HUES48 (cell line): Measurements from ENCODE around the gene TXNDC2.

ENCODE experiments used
- H3K27ac ChIP-seq: one replicate; pipeline ENCODE4 v1.7.0; 2013; ENCODE audit warnings: low read depth, low read length, inconsistent platforms
- H3K27me3 ChIP-seq: 2 replicates; pipeline ENCODE4 v1.6.1; 2013; ENCODE audit warnings: mild to moderate bottlenecking, low read length; ENCODE audit not compliant: control insufficient read depth, insufficient read depth
- H3K36me3 ChIP-seq: 2 replicates; pipeline ENCODE4 v1.6.1; 2013; ENCODE audit warnings: low read length; ENCODE audit not compliant: control insufficient read depth, insufficient read depth
- H3K4me1 ChIP-seq: 2 replicates; pipeline ENCODE4 v1.6.1; 2013; ENCODE audit warnings: mild to moderate bottlenecking, low read length; ENCODE audit not compliant: control insufficient read depth, insufficient read depth
- H3K4me3 ChIP-seq: 2 replicates; pipeline ENCODE4 v1.5.1; 2013; ENCODE audit warnings: mild to moderate bottlenecking, low read depth, low read length
- H3K9ac ChIP-seq: 2 replicates; pipeline ENCODE4 v1.6.1; 2013; ENCODE audit warnings: mild to moderate bottlenecking, low read depth, low read length, moderate library complexity
- H3K9me3 ChIP-seq: 2 replicates; pipeline ENCODE4 v1.6.1; 2013; ENCODE audit warnings: low read length; ENCODE audit not compliant: control insufficient read depth, insufficient read depth

Gene TXNDC2

DNA sequence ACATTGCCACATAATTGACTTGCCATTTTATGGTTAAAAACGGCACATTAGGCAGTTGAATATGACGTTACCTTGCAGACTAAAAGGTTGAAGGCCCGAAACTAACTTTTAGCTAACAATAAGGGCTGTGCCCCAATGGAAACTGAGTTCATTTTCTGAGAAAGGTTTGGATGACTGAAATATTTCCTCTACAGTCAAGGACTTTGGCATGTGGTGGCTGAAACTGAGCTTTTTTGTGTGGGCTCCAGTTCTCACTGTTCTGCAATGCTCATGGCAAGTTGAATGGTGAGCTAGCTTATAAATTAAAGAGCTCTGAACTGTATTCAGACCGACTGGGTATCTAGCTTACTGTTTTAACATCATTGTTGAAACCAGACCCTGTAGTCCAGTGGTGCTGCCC is 23.8 kb upstream of the TXNDC2 start:
- no peaks in the 10 kb centered on the region for H3K36me3 ChIP-seq
- no peaks in the 10 kb centered on the region for H3K27me3 ChIP-seq
- no peaks in the 10 kb centered on the region for H3K4me1 ChIP-seq
- H3K9me3 ChIP-seq = peaks cover 15% of the 10 kb centered on the region; the same call in 1 of the 2 replicates
- no peak overlapping the region for H3K27ac ChIP-seq
- H3K9ac ChIP-seq = no peak overlapping the region
- H3K4me3 ChIP-seq = no peak overlapping the region

DNA sequence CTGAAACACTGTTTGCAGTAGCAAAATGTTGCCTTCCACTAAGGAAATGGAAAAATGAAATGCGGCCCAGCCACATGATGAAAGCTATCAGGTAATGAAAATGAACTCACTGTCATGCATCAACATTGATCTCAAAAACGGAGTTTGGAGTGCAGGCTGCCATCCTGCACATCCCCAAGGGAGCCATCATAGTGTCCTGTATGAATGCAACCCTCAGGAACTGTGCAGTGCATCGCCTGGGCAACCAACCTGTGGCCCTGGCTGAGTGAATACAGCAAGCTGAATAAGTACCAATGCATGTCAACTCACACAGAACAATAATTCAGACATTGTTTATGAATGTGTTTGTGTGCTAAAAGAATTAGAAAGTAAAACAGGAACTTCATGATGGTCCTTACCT is 23.1 kb upstream of the TXNDC2 start:
- Histone ChIP-seq H3K4me1 (no peaks in the 10 kb centered on the region), H3K9ac (no peak overlapping the region), H3K9me3 (peaks cover 15% of the 10 kb centered on the region; the same call in 1 of the 2 replicates), H3K27ac (no peak overlapping the region), H3K36me3 (no peaks in the 10 kb centered on the region), H3K4me3 (no peak overlapping the region), H3K27me3 (no peaks in the 10 kb centered on the region)

DNA sequence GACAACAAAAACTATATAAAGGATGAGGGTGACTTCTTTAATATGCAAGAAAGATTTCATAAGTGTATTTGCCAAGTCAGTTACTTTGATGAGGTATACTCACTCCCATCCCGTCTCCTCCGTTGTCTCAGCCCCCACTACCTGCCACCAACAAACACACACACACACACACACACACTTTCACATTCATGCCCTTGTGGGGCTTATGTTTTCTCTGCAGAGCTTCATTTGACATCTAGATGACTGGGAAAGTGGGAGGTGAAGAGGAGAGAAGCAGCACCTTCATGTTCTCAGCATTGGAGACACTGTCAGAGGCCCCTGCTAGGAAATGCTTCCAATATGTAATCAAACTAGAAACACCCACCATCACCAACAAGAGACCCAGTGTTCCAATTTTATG is 22.5 kb upstream of the TXNDC2 start:
- H3K27me3 ChIP-seq = no peaks in the 10 kb centered on the region
- no peak overlapping the region for H3K27ac ChIP-seq
- no peaks in the 10 kb centered on the region for H3K36me3 ChIP-seq
- H3K4me1 ChIP-seq = no peaks in the 10 kb centered on the region
- H3K9me3 ChIP-seq = peaks cover 15% of the 10 kb centered on the region; the same call in 1 of the 2 replicates
- no peak overlapping the region for H3K4me3 ChIP-seq
- H3K9ac ChIP-seq = no peak overlapping the region

DNA sequence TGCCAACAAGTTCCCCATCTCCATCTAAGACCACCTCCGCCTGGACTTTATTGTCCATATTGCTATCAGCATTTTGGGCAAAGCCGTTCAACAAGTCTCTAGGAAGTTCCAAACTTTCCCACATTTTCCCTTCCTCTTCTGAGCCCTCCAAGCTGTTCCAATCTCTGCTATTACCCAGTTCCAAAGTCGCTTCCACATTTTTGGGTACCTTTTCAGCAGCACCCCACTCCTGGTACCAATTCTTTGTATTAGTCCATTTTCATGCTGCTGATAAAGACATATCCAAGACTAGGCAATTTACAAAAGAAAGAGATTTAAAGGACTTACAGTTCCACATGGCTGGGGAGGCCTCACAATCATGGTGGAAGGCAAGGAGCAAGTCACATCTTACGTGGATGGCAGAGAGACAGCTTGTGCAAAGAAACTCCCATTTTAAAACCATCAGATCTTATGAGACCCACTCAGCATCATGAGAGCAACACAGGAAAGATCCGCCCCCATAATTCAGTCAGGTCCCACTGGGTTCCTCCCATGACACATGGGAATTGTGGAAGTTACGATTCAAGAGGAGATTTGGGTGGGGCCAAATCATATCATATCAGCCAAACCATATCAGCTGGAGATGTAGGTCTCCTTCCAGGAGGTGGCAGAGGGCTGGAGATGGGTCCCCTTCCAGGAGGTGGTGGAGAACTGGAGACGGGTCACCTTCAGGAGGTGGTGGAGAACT is 19.8 kb upstream of the TXNDC2 start:
- H3K9ac ChIP-seq = no peak overlapping the region
- no peak overlapping the region for H3K27ac ChIP-seq
- H3K4me1 ChIP-seq = peaks cover 24% of the 10 kb centered on the region
- no peak overlapping the region for H3K4me3 ChIP-seq
- H3K9me3 ChIP-seq = peaks cover 15% of the 10 kb centered on the region; the same call in 1 of the 2 replicates
- no peaks in the 10 kb centered on the region for H3K27me3 ChIP-seq
- no peaks in the 10 kb centered on the region for H3K36me3 ChIP-seq

DNA sequence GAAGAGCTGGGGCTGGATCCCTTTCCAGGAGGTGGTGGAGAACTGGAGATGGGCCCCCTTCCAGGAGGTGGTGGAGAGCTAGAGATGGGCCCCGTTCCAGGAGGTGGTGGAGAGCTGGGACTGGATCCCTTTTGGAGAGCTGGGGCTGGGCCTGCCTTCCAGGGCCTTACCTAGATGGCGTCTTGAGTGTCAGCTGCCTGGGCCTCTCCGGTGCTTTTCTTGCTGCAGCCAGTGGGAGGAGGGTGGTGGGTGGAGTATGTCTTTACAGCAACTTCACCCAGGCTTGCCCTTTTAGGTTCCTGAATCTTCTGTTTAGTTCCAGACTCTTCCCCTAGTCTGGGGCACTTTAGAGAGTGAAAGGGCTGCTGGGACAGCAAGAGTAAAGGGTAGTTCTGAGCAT is 19.1 kb upstream of the TXNDC2 start:
- Histone ChIP-seq H3K27ac (no peak overlapping the region), H3K27me3 (no peaks in the 10 kb centered on the region), H3K9ac (no peak overlapping the region), H3K36me3 (no peaks in the 10 kb centered on the region), H3K4me1 (peaks cover 27% of the 10 kb centered on the region), H3K9me3 (peaks cover 15% of the 10 kb centered on the region; the same call in 1 of the 2 replicates), H3K4me3 (no peak overlapping the region)

DNA sequence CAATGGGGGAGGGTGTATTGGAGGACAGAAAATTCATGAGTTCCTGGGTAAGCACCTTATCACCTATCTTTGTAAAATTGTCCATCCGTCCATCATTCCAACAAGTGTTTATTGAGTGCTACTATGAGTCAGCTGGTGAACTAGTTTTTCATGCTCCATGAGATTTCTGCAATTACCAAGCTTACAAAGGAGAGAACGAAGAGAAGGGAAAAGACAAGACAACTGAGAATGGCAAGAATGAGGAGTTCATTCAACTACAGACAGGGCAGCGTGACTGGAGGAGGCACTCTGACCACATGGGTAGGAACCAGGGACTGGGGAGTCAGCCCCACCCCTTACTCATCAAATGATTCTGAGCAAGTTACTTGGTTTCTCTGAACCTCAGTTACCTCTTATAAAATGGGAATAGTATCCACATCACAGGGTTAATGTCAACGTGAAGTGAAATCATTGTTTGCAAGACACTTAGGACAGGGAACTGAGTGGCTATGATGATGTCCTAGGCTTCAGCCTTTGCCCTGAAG is 18.6 kb upstream of the TXNDC2 start:
- Histone ChIP-seq H3K4me3 (no peak overlapping the region), H3K27me3 (no peaks in the 10 kb centered on the region), H3K36me3 (no peaks in the 10 kb centered on the region), H3K9me3 (peaks cover 15% of the 10 kb centered on the region; the same call in 1 of the 2 replicates), H3K27ac (no peak overlapping the region), H3K4me1 (peaks cover 27% of the 10 kb centered on the region), H3K9ac (no peak overlapping the region)

DNA sequence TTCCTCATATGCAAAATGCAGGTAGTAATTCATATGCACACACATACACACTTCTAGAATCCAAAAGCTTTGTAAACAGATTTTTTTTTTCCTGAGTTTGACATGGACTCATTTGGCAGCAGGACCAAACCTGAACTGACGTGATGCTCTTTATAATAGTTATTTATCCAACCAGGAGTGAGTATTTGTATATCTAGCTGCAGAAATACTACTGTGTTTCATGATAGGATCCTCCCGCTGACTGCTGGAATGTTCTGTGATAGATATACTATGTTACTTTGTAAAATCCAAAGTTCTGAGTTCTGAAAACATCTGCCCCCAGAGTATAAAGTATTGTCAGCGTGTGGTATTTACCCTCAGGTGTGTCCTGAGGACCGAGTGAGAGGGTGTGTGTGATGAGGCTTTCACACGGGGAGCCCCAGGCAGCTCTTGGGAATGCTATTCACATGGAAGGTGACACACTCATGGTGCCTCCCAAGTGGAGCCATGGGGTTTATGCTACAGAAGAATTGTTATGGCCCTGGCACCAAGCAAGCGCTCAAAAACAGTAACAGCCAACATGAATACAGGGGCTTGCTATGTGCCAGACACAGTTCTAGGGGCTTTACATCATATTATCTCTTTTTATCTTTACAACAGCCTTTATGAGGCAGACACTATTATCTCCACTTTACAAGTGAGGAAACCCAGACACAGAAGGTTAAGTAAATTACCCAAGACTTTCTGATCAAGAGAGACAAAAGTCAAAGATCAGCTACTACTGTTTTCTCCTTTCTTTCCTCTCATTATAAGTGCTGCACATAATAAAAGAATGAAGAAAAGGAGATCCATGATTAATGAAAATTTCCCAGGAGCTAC is 16.7 kb upstream of the TXNDC2 start:
- H3K4me1 ChIP-seq = peaks cover 27% of the 10 kb centered on the region
- H3K9ac ChIP-seq = no peak overlapping the region

DNA sequence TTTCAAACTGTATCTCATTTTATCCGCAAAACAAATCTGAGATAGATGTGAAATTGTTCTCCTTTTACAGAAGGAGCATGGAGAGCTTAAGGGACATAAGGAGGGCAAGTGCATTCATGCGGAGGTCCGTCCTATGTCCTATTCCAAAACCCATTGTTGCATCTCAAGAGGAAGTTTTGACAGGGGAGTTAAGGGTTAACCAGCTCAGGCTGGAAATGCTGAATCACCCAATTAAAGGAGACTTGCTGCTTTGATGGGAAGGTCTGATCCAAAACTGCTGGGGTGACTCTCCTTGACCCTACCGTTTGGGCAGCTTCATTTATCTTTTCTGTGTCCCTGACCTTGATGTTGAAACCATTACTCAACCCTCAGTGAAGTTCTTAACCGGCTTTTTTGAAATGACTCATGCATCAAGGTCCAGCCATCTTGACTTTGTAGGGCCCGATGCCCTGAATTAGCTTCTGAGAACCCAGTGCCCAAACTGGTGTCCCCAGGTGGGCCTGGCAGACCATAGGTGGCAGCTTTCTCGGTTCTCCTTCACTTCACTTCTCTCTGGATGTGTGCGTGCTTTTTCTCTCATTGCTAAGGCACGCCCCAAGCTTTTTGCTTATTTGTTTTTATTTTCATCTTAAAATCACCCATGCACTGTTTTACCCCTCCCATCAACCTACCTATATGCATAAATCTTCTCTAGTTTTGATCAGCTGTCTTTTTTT is 15.9 kb upstream of the TXNDC2 start:
- no peaks in the 10 kb centered on the region for H3K36me3 ChIP-seq
- no peaks in the 10 kb centered on the region for H3K27me3 ChIP-seq
- peak overlapping the region; percentile 72 for H3K27ac ChIP-seq
- peaks cover 15% of the 10 kb centered on the region; the same call in 1 of the 2 replicates for H3K9me3 ChIP-seq
- no peak overlapping the region; the same call in 1 of the 2 replicates for H3K9ac ChIP-seq
- no peak overlapping the region for H3K4me3 ChIP-seq
- peaks cover 27% of the 10 kb centered on the region for H3K4me1 ChIP-seq

More for the DNA sequence above, 16.7 kb upstream of the TXNDC2 start:
- Histone ChIP-seq H3K36me3 (no peaks in the 10 kb centered on the region), H3K4me3 (no peak overlapping the region), H3K9me3 (peaks cover 15% of the 10 kb centered on the region; the same call in 1 of the 2 replicates), H3K27me3 (no peaks in the 10 kb centered on the region), H3K27ac (peak overlapping the region; percentile 72)

DNA sequence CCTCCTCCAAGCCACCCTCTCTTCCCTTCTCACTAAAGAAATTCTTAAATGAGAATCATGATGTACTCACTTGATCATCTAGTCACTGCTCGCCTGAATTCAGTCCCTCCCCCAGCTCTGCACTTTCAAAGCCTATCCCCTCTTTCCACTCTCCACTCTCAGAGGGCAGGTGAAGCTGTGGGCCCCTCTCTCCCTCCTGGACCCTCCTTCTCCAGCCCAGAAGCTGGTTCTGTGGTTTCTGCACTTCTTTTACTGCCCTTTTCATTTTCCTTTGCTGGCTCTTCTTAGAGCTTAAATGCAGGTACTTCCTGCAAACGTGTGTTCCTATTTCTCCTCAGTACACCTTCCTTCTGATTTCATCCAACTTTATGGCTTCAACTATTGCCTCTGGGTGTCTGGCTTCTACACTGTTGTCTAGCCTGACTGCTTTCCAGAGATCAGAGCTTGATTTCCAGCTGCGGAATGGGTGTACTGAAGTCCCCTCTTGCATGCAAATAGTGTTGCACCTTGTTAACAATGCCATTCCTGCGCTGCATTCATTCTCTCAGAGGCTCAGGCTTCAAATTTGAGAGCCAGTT is 15.3 kb upstream of the TXNDC2 start:
- Histone ChIP-seq H3K4me3 (no peak overlapping the region), H3K9ac (no peak overlapping the region; the same call in 1 of the 2 replicates), H3K27me3 (no peaks in the 10 kb centered on the region), H3K36me3 (no peaks in the 10 kb centered on the region), H3K27ac (no peak overlapping the region), H3K9me3 (peaks cover 9% of the 10 kb centered on the region; the same call in 1 of the 2 replicates), H3K4me1 (peaks cover 27% of the 10 kb centered on the region)

DNA sequence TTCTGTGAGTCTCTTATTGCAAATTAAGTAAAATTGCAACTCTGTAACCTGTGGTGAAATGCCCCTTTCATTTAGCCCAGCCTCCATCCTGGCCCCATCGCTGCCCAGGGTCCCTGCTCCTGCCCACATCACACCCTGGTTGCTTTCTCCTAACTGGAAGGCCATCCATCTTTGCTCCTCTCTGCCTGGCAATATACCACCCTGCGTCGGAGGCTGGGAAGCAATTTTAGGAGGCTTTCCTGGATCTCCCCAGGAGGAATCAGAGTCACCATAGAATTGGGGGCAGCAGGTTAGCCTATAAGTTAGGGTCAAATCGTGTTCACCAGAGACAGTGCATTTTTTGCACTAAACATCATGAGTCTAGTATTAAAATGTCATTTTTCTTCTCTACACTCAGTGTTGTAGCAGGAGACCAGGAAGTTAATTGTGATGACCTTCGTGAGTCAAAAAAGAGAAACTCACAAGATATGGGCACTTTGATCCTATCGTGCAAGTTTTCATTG is 14.5 kb upstream of the TXNDC2 start:
- Histone ChIP-seq H3K9ac (no peak overlapping the region), H3K27ac (no peak overlapping the region)

More for the DNA sequence above, 14.5 kb upstream of the TXNDC2 start:
- Histone ChIP-seq H3K27me3 (no peaks in the 10 kb centered on the region), H3K9me3 (peaks cover 2% of the 10 kb centered on the region; the same call in 1 of the 2 replicates), H3K4me3 (no peak overlapping the region), H3K4me1 (peaks cover 27% of the 10 kb centered on the region), H3K36me3 (no peaks in the 10 kb centered on the region)
